Activated CD4-positive, alpha-beta T cell treated with anti-CD3 and anti-CD28 coated beads for 36 hours (primary cell): ENCODE results near the gene SKOR2. TPM values are rescaled to one million over a fixed set of nuclear protein-coding genes. Genes with fewer than 3 reads are reported as not detected.

Experiments
- ATAC-seq: fragments of 200-7000 bp; cut with Tn5 transposase; one replicate; pipeline ENCODE4 v1.10.0; 2021; ENCODE audit warnings: mild to moderate bottlenecking, moderate library complexity
- CTCF ChIA-PET: fragments of 350-600 bp; sonication (Branson Sonifier 250); formaldehyde crosslinking; loops from one replicate; lab custom pipeline; 2021; ENCODE audit warnings: antibody characterized with exemption; lab: Charles Lee
- POLR2A ChIA-PET: fragments of 350-600 bp; sonication (Branson Sonifier 250); formaldehyde crosslinking; loops from one replicate; lab custom pipeline; 2021; ENCODE audit warnings: antibody characterized with exemption, inconsistent platforms; lab: Charles Lee
- DNase-seq: peaks from one replicate; pipeline ENCODE4 v3.0.0-alpha.2; 2020
- H3K27ac Mint-ChIP-seq: one replicate; pipeline ENCODE4 v1.8.0; 2021; ENCODE audit warnings: mixed read lengths
- H3K27me3 Mint-ChIP-seq: one replicate; pipeline ENCODE4 v1.8.0; 2021; ENCODE audit warnings: mixed read lengths
- H3K36me3 Mint-ChIP-seq: one replicate; pipeline ENCODE4 v1.8.0; 2021; ENCODE audit warnings: low read depth, mixed read lengths
- H3K4me1 Mint-ChIP-seq: one replicate; pipeline ENCODE4 v1.8.0; 2021; ENCODE audit warnings: mixed read lengths
- H3K4me3 Mint-ChIP-seq: one replicate; pipeline ENCODE4 v1.8.0; 2021; ENCODE audit warnings: mild to moderate bottlenecking, moderate library complexity, mixed read lengths
- H3K9me3 Mint-ChIP-seq: one replicate; pipeline ENCODE4 v1.8.0; 2021; ENCODE audit warnings: low read depth, mixed read lengths
- intact Hi-C, 2 experiments: fragments of 100-400 bp; cut with DNase I in 1 of 2; cut with micrococcal nuclease in 1 of 2; formaldehyde crosslinking; loops; one replicate each; pipeline versions ENCODE4 v1.14.2 to v1.15.1; 2022 to 2024; cut with DNase I, micrococcal nuclease
- total RNA-seq, 2 experiments: library from RNA; stranded (reverse); gene quantifications; one replicate each; pipeline ENCODE4 v1.2.3, GENCODE V29; 2021

The SKOR2 gene
- total RNA-seq, 2 experiments from 2014 or later = 0.14 to 0.21 TPM

- ATAC-seq = no peak
- intact Hi-C loops = no loop called here
- Mint-ChIP-seq H3K36me3 (no peaks in the 10 kb centered on the region), H3K4me1 (no peaks in the 10 kb centered on the region), H3K27ac (no peak overlapping the region), H3K9me3 (peaks cover 4% of the 10 kb centered on the region), H3K27me3 (peaks cover 29% of the 10 kb centered on the region), H3K4me3 (no peak overlapping the region)
- ChIA-PET POLR2A (no interaction called here), CTCF (no interaction called here)
- DNase-seq = no peak
Measured at GRCh38 chr18:47274961-47275360, 23.5 kb upstream of the SKOR2 start.

GRCh38 chr18:47265197-47265596 is 13.7 kb upstream of the SKOR2 start:
- CTCF ChIA-PET = no interaction called here

GRCh38 chr18:47264308-47264700 is 12.8 kb upstream of the SKOR2 start:
- DNase-seq (no peak), ATAC-seq (no peak)
- Mint-ChIP-seq H3K36me3 (peaks cover 2% of the 10 kb centered on the region), H3K4me1 (peaks cover 6% of the 10 kb centered on the region), H3K4me3 (no peak overlapping the region), H3K9me3 (no peaks in the 10 kb centered on the region), H3K27me3 (peaks cover 65% of the 10 kb centered on the region), H3K27ac (no peak overlapping the region)
- ChIA-PET POLR2A (no interaction called here), CTCF (no interaction called here)
- intact Hi-C loops = no loop called here

More at GRCh38 chr18:47265197-47265596, 13.7 kb upstream of the SKOR2 start:
- no peak overlapping the region for H3K4me3 Mint-ChIP-seq
- peaks cover 6% of the 10 kb centered on the region for H3K4me1 Mint-ChIP-seq
- H3K27ac Mint-ChIP-seq = no peak overlapping the region
- no peaks in the 10 kb centered on the region for H3K9me3 Mint-ChIP-seq
- POLR2A ChIA-PET = no interaction called here
- intact Hi-C loops = no loop called here
- peaks cover 2% of the 10 kb centered on the region for H3K36me3 Mint-ChIP-seq
- DNase-seq = no peak
- no peak for ATAC-seq
- peaks cover 56% of the 10 kb centered on the region for H3K27me3 Mint-ChIP-seq

- peaks cover 2% of the 10 kb centered on the region for H3K36me3 Mint-ChIP-seq
- DNase-seq (peak; percentile 27), ATAC-seq (peak; percentile 26)
- H3K27ac Mint-ChIP-seq = no peak overlapping the region
- ChIA-PET CTCF (interaction anchor here (1.2 kb wide), 1 partner anchor 19 kb away, joined by 5 read pairs; no protein-coding TSS in a partner anchor), POLR2A (no interaction called here)
- H3K9me3 Mint-ChIP-seq = no peaks in the 10 kb centered on the region
- peaks cover 6% of the 10 kb centered on the region for H3K4me1 Mint-ChIP-seq
- H3K4me3 Mint-ChIP-seq = no peak overlapping the region
- intact Hi-C loops = loop anchor here (2.0 kb wide), 2 partner anchors 15 to 17 kb away; no protein-coding TSS in a partner anchor
- H3K27me3 Mint-ChIP-seq = peaks cover 69% of the 10 kb centered on the region
Measured at GRCh38 chr18:47263430-47264307, 12.2 kb upstream of the SKOR2 start.

DNA sequence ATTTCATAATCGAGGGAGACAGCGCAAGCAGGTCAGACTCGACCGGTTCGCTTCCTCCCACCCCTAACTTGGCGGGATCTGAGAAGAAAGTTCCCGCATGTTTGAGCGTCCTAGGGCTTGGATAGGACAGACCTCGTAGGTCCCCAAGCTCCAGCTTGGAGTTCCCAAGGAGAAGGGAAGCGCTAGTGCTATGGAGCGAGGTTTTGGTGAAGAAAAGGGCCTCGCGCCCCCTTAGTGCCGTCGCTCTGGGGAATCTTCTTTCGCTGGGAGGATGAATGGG is 11.6 kb upstream of the SKOR2 start:
- Mint-ChIP-seq H3K4me1 (peaks cover 6% of the 10 kb centered on the region), H3K4me3 (no peak overlapping the region), H3K9me3 (no peaks in the 10 kb centered on the region), H3K36me3 (peaks cover 2% of the 10 kb centered on the region), H3K27me3 (peaks cover 71% of the 10 kb centered on the region), H3K27ac (no peak overlapping the region)
- CTCF ChIA-PET = interaction anchor here (1.2 kb wide), 1 partner anchor 19 kb away, joined by 5 read pairs; no protein-coding TSS in a partner anchor
- DNase-seq = no peak
- no peak for ATAC-seq
- intact Hi-C loops = loop anchor here (2.0 kb wide), 2 partner anchors 14 to 16 kb away; no protein-coding TSS in a partner anchor
- POLR2A ChIA-PET = no interaction called here

DNA sequence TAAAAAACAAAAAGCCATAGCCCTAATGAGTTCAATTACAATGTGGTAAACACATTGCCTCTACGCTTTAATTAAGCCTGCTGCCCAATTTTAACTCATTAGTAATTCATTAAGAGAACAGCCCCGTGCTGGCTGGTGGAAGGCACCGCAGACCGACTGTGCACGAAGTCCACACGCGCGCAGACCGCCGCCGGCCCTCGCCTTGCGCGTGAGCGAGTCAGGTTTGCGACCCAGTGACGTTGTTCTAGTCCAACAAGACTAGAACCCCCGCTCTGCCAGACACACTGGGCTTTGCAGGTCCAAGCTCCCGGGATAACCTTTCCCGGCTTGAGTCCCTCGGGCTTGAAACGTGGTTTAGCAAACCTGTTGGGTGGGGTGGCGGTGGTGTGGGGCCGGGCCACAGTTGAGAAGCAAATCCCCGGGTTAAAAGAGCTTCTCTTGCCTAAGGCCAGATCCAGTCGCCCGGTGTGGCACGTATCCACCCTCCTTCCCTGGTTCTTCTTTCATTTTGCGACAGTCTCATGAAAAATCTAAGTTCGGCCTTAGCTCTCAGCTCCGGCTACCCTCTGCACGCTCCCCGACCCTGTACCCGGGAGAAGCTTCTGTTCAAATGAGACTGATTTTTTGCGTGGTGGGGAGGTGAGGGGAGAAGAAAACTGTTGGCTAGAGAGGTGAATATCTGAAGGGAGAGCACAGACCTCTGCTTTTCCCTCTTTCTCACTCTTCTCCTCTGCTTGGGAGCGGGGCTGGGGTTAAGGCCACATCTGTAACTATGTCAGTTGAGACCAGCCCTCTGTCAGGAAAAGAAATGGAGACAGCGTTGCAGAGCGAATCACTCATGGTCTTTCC is 11.1 kb upstream of the SKOR2 start:
- intact Hi-C loops = loop anchor here (2.0 kb wide), 2 partner anchors 14 to 16 kb away; no protein-coding TSS in a partner anchor
- no peak overlapping the region for H3K4me3 Mint-ChIP-seq
- no peak overlapping the region for H3K27ac Mint-ChIP-seq
- DNase-seq = no peak
- CTCF ChIA-PET = interaction anchor here (0.8 to 1.2 kb wide), 2 partner anchors 12 to 18 kb away, joined by 3 to 5 read pairs; no protein-coding TSS in a partner anchor
- ATAC-seq = no peak
- peaks cover 2% of the 10 kb centered on the region for H3K36me3 Mint-ChIP-seq
- POLR2A ChIA-PET = interaction anchor here (0.5 kb wide), 1 partner anchor 41 kb away, joined by 3 read pairs; no protein-coding TSS in a partner anchor
- H3K4me1 Mint-ChIP-seq = peaks cover 6% of the 10 kb centered on the region
- H3K9me3 Mint-ChIP-seq = no peaks in the 10 kb centered on the region
- H3K27me3 Mint-ChIP-seq = peaks cover 68% of the 10 kb centered on the region

- ChIA-PET POLR2A (no interaction called here), CTCF (interaction anchor here (0.8 kb wide), 1 partner anchor 12 kb away, joined by 3 read pairs; no protein-coding TSS in a partner anchor)
- H3K4me1 Mint-ChIP-seq = peaks cover 6% of the 10 kb centered on the region
- ATAC-seq = no peak
- H3K4me3 Mint-ChIP-seq = no peak overlapping the region
- H3K9me3 Mint-ChIP-seq = no peaks in the 10 kb centered on the region
- H3K36me3 Mint-ChIP-seq = peaks cover 2% of the 10 kb centered on the region
- intact Hi-C loops = loop anchor here (2.0 kb wide), 2 partner anchors 13 to 15 kb away; no protein-coding TSS in a partner anchor
- peaks cover 73% of the 10 kb centered on the region for H3K27me3 Mint-ChIP-seq
- no peak overlapping the region for H3K27ac Mint-ChIP-seq
- no peak for DNase-seq
Measured at GRCh38 chr18:47261902-47262300, 10.4 kb upstream of the SKOR2 start.

DNA sequence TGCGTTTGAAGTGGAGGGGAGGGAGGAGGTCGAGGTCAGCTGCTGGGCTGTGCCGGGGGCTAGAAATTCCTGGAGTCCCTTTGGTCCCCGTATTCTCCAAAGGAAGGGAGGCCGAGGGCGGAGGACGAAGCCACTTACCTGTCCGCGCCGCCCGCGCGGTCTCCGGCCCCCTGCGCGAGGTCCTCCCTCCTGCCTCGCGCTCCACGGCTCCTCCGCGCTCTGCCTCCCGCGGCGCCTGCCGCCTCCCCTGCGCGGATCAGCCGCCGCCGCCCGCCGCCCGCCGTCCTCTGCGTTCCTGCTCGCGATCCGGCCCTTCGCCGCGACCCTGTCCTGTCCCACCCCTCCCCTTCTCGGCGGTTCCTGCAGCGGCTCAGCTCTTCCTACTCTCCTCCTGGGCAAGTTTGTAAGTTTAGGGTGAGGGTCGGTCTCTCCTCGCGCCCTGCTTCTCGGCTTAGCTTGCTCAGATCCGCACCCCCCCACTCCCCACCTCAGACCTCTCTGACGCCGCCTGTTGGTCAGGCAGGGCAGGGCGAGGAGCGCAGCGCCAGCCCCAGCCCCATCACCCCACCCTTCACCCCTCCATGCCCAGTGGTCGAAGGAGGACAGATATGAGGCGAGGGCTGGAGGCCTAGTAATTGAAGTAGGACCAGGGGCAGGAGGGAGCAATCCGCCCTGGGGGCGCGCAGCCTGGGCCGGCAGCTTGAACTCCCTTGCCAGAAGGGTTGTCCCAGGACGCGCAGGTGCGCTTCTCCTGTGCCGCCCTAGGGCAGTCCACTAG is 9.7 kb upstream of the SKOR2 start:
- Mint-ChIP-seq H3K36me3 (peaks cover 2% of the 10 kb centered on the region), H3K9me3 (no peaks in the 10 kb centered on the region), H3K27ac (no peak overlapping the region), H3K27me3 (peaks cover 74% of the 10 kb centered on the region), H3K4me3 (no peak overlapping the region), H3K4me1 (peaks cover 6% of the 10 kb centered on the region)
- POLR2A ChIA-PET = no interaction called here
- ATAC-seq (peak; percentile 23), DNase-seq (peak; percentile 36)
- intact Hi-C loops = no loop called here
- CTCF ChIA-PET = interaction anchor here (0.8 to 1.0 kb wide), 2 partner anchors 11 to 56 kb away, joined by 3 read pairs; no protein-coding TSS in a partner anchor

DNA sequence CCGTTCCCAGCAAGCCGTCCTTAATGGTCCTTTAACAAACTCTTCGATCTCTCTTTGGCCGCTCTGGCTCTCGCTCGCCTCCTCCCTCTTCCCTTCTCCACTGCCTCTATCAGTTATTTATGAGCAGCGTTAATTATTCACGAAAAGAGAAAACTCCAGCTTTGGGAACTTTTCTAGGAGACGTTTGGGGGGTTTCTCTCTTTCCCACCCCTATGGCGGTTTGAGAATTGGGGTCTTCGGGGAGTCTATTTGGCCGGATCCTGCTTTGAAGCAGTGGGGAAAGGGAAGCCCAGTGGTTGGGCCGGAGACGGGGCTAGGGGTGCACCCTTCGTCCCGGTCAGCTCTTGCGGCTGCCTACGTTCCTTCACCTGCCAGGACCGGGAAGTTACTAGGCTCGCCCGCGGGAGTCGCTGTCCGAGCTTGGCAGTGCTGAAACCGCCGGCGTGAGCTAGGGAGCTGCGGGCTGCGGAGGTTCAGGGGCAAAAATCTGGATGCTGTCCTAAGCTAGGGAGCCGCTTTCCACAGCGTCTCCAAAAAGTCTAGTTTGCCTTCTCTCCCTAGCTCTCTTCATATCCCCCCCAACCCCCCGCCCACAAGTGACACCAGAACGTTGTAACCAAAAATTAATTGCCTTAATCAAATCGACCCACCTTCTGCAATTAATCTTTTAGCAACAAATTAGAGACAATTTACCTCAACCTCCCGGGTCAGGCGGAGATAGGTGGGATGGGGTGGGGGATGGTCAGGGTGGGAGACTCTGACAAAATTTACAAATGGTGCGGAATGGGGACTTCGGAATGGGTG is 8.9 kb upstream of the SKOR2 start:
- ChIA-PET POLR2A (no interaction called here), CTCF (interaction anchor here (1.0 to 1.1 kb wide), 2 partner anchors 10 to 55 kb away, joined by 3 to 7 read pairs; no protein-coding TSS in a partner anchor)
- intact Hi-C loops = no loop called here

GRCh38 chr18:47254341-47254939 is 3.0 kb upstream of the SKOR2 start:
- no peak overlapping the region for H3K27ac Mint-ChIP-seq
- H3K4me1 Mint-ChIP-seq = peaks cover 7% of the 10 kb centered on the region
- ChIA-PET POLR2A (no interaction called here), CTCF (interaction anchor here (0.5 to 0.8 kb wide), 2 partner anchors 38 to 619 kb away, joined by 3 to 6 read pairs; no protein-coding TSS in a partner anchor)
- peaks cover 76% of the 10 kb centered on the region for H3K27me3 Mint-ChIP-seq
- H3K4me3 Mint-ChIP-seq = no peak overlapping the region
- ATAC-seq (no peak), DNase-seq (peak; percentile 70)
- H3K9me3 Mint-ChIP-seq = no peaks in the 10 kb centered on the region
- H3K36me3 Mint-ChIP-seq = no peaks in the 10 kb centered on the region
- intact Hi-C loops = loop anchor here in 1 of 2 experiments (5.0 kb wide), 1 partner anchor 497 kb away; the partner anchor contains the start of gene ST8SIA5

More for the DNA sequence above, 8.9 kb upstream of the SKOR2 start:
- Mint-ChIP-seq H3K27ac (no peak overlapping the region), H3K36me3 (peaks cover 2% of the 10 kb centered on the region), H3K27me3 (peaks cover 73% of the 10 kb centered on the region), H3K4me1 (peaks cover 6% of the 10 kb centered on the region), H3K9me3 (no peaks in the 10 kb centered on the region), H3K4me3 (no peak overlapping the region)
- ATAC-seq (no peak), DNase-seq (peak; percentile 64)
